HCT116 (cell line): ENCODE results near the gene STUM. TPM values are rescaled to one million over a fixed set of nuclear protein-coding genes. Genes with fewer than 3 reads are reported as not detected.

Experiments
- ATAC-seq: fragments of 200-7000 bp; cut with Tn5 transposase; 2 replicates; pipeline ENCODE4 v1.9.1; 2020; ENCODE audit warnings: mild to moderate bottlenecking, moderate library complexity
- BruUV-seq: library from RNA; stranded (reverse); fragments of 400-500 nt; replicated peaks from 2 replicates; lab custom pipeline; 2021; lab: Mats Ljungman, UMichigan
- CTCF ChIA-PET: fragments of 300-600 bp; sonication (Branson Sonifier 250); formaldehyde crosslinking; loops from one replicate; lab custom pipeline; 2021; ENCODE audit warnings: antibody characterized with exemption; lab: Charles Lee
- POLR2A ChIA-PET: fragments of 300-600, 350-600 bp; sonication (Branson Sonifier 250); formaldehyde crosslinking; loops from one replicate; lab custom pipeline; 2021; ENCODE audit warnings: antibody characterized with exemption; lab: Charles Lee
- RAD21 ChIA-PET, 2 experiments: fragments of 300-600 bp; sonication (Branson Sonifier 250); formaldehyde crosslinking; loops; one replicate each; lab custom pipeline; 2023; ENCODE audit warnings: low total read pairs in 2 of 2; ENCODE audit not compliant: uncharacterized antibody in 2 of 2, unreplicated experiment in 2 of 2, low non-redundant PET in 1 of 2; lab: Charles Lee
- DNase-seq: peaks from one replicate; pipeline ENCODE4 v3.0.0-alpha.2; 2010; ENCODE audit warnings: low read depth, low spot score
- H2AFZ ChIP-seq: fragments of 200-600 bp; shearing (Covaris generic), sonication (generic); 2 replicates; pipeline ENCODE4 v1.6.1; 2017; ENCODE audit warnings: low read depth, mixed run types, mixed read lengths, antibody characterized with exemption, low read length; ENCODE audit not compliant: poor library complexity, severe bottlenecking
- H3K27ac ChIP-seq: 2 replicates; pipeline ENCODE4 v1.5.1; 2012; ENCODE audit warnings: low read depth, low read length
- H3K27me3 ChIP-seq: fragments of 200-600 bp; sonication (generic); 2 replicates; pipeline ENCODE4 v1.6.1; 2016; ENCODE audit warnings: mixed run types, low read length, mixed read lengths; ENCODE audit not compliant: insufficient read depth
- H3K36me3 ChIP-seq, 2 experiments: fragments of 200-500 bp in 1 of 2; fragments of 200-600 bp in 1 of 2; sonication (Bioruptor generic) in 1 of 2; sonication (generic) in 1 of 2; 2 replicates each; pipeline versions ENCODE4 v1.5.1 to v1.6.1; 2014 to 2016; ENCODE audit warnings: low read length in 2 of 2, inconsistent platforms in 1 of 2, mixed read lengths in 1 of 2, mixed run types in 1 of 2; ENCODE audit not compliant: insufficient read depth in 2 of 2, control insufficient read depth in 1 of 2
- H3K4me1 ChIP-seq, 2 experiments: fragments of 200-600 bp in 1 of 2; sonication (generic) in 1 of 2; 2 replicates each; pipeline versions ENCODE4 v1.5.1 to v1.6.1; 2012 to 2017; ENCODE audit warnings: low read length in 2 of 2, inconsistent platforms in 1 of 2, mild to moderate bottlenecking in 1 of 2, mixed read lengths in 1 of 2, mixed run types in 1 of 2, moderate library complexity in 1 of 2; ENCODE audit not compliant: insufficient read depth in 2 of 2, control insufficient read depth in 1 of 2
- H3K4me2 ChIP-seq: fragments of 200-600 bp; sonication (generic); 2 replicates; pipeline ENCODE4 v1.6.1; 2017; ENCODE audit warnings: mixed run types, low read length, mixed read lengths
- H3K4me3 ChIP-seq, 2 experiments: fragments of 200-600 bp in 1 of 2; sonication (generic) in 1 of 2; replicated peaks in 1 of 2; 2 replicates each; pipeline ENCODE4 v1.5.1; 2011 to 2016; ENCODE audit warnings: low read length in 2 of 2, control low read depth in 1 of 2, low read depth in 1 of 2, mild to moderate bottlenecking in 1 of 2, mixed read lengths in 1 of 2, mixed run types in 1 of 2
- H3K79me2 ChIP-seq: fragments of 200-600 bp; sonication (generic); 2 replicates; pipeline ENCODE4 v1.6.1; 2017; ENCODE audit warnings: mild to moderate bottlenecking, mixed run types, low read length, moderate library complexity, mixed read lengths; ENCODE audit not compliant: insufficient read depth
- H3K9ac ChIP-seq: fragments of 200-600 bp; sonication (generic); 2 replicates; pipeline ENCODE4 v1.6.1; 2016; ENCODE audit warnings: low read length, mixed read lengths
- H3K9me2 ChIP-seq: fragments of 200-600 bp; sonication (generic), shearing (Covaris generic); 2 replicates; pipeline ENCODE4 v1.6.1; 2017; ENCODE audit warnings: mixed run types, mild to moderate bottlenecking, moderate library complexity; ENCODE audit not compliant: insufficient read depth
- H3K9me3 ChIP-seq, 2 experiments: fragments of 200-500 bp in 1 of 2; fragments of 200-600 bp in 1 of 2; sonication (Bioruptor generic) in 1 of 2; sonication (generic) in 1 of 2; 2 replicates each; pipeline ENCODE4 v1.6.1; 2014 to 2017; ENCODE audit warnings: low read length in 2 of 2, mixed read lengths in 2 of 2, inconsistent platforms in 1 of 2, low read depth in 1 of 2, mild to moderate bottlenecking in 1 of 2, mixed run types in 1 of 2, moderate library complexity in 1 of 2; ENCODE audit not compliant: control insufficient read depth in 1 of 2, insufficient read depth in 1 of 2
- H4K20me1 ChIP-seq: fragments of 200-600 bp; sonication (generic), shearing (Covaris generic); 2 replicates; pipeline ENCODE4 v1.6.1; 2017; ENCODE audit warnings: mixed run types, mild to moderate bottlenecking, moderate library complexity; ENCODE audit not compliant: insufficient read depth
- ATF3 ChIP-seq: IDR thresholded peaks from 2 replicates; pipeline ENCODE4 v1.6.1; 2012
- CEBPB ChIP-seq: IDR thresholded peaks from 2 replicates; pipeline ENCODE4 v1.6.1; 2012; ENCODE audit warnings: low read depth
- CTCF ChIP-seq, 3 experiments: fragments of 200-600 bp in 1 of 3; sonication (generic) in 1 of 3; IDR thresholded peaks in 2 of 3; conservative IDR thresholded peaks in 1 of 3; 2 replicates each; pipeline ENCODE4 v1.5.1; 2012 to 2017; ENCODE audit warnings: low read depth in 2 of 3, low read length in 2 of 3, antibody characterized with exemption in 1 of 3, borderline replicate concordance in 1 of 3, control low read depth in 1 of 3, mild to moderate bottlenecking in 1 of 3, mixed read lengths in 1 of 3, mixed run types in 1 of 3, moderate library complexity in 1 of 3; ENCODE audit not compliant: insufficient read depth in 1 of 3
- ELF1 ChIP-seq: IDR thresholded peaks from 2 replicates; pipeline ENCODE4 v1.6.1; 2012; ENCODE audit warnings: low read depth, borderline replicate concordance
- EZH2phosphoT487 ChIP-seq: fragments of 200-600 bp; IDR thresholded peaks from 2 replicates; pipeline ENCODE4 v1.6.1; 2018; ENCODE audit warnings: antibody characterized with exemption, borderline replicate concordance
- JUND ChIP-seq: IDR thresholded peaks from 2 replicates; pipeline ENCODE4 v1.6.1; 2012
- MAX ChIP-seq: IDR thresholded peaks from 2 replicates; pipeline ENCODE4 v1.6.1; 2012
- POLR2A ChIP-seq: IDR thresholded peaks from 2 replicates; pipeline ENCODE4 v1.7.0; 2011; ENCODE audit warnings: borderline replicate concordance; ENCODE audit not compliant: insufficient read depth, insufficient read length; ENCODE audit errors: extremely low read depth
- POLR2AphosphoS5 ChIP-seq: IDR thresholded peaks from 2 replicates; pipeline ENCODE4 v1.6.1; 2011; ENCODE audit warnings: mild to moderate bottlenecking, low read depth, low read length, moderate library complexity
- REST ChIP-seq: IDR thresholded peaks from 2 replicates; pipeline ENCODE4 v1.6.1; 2012; ENCODE audit warnings: low read depth
- SP1 ChIP-seq: IDR thresholded peaks from 2 replicates; pipeline ENCODE4 v1.6.1; 2012; ENCODE audit warnings: low read depth
- SRF ChIP-seq: IDR thresholded peaks from 2 replicates; pipeline ENCODE4 v1.6.1; 2012; ENCODE audit warnings: low read depth
- TCF7L2 ChIP-seq: IDR thresholded peaks from 2 replicates; pipeline ENCODE4 v1.7.0; 2011; ENCODE audit warnings: borderline replicate concordance, inconsistent platforms; ENCODE audit not compliant: insufficient read depth, insufficient read length; ENCODE audit errors: extremely low read depth
- YY1 ChIP-seq: IDR thresholded peaks from 2 replicates; pipeline ENCODE4 v1.6.1; 2011; ENCODE audit warnings: low read length, low read depth, moderate library complexity, mild to moderate bottlenecking; ENCODE audit not compliant: insufficient replicate concordance; ENCODE audit errors: extremely low read depth
- ZBTB33 ChIP-seq: IDR thresholded peaks from 2 replicates; pipeline ENCODE4 v1.6.1; 2011; ENCODE audit warnings: mild to moderate bottlenecking, low read length, moderate library complexity; ENCODE audit not compliant: insufficient replicate concordance; ENCODE audit errors: extremely low read depth
- ZFX ChIP-seq: fragments of 450-650 bp; IDR thresholded peaks from 2 replicates; pipeline ENCODE4 v1.6.1; 2017
- intact Hi-C: fragments of 100-400 bp; cut with micrococcal nuclease; formaldehyde crosslinking; loops from 2 replicates; pipeline ENCODE4 v1.10.0; 2022
- total RNA-seq: library from RNA; stranded (reverse); gene quantifications from one replicate; pipeline ENCODE4 v1.2.1, GENCODE V29; 2021; ENCODE audit not compliant: unreplicated experiment

The STUM gene
- total RNA-seq, 1 experiment from 2014 or later: not detected

GRCh38 chr1:226581650-226582330 lies 33.2 kb downstream of the STUM start:
- H2AFZ ChIP-seq: no peak overlapping the region
- intact Hi-C loops: no loop called here
- H3K9me2 ChIP-seq: no peaks in the 10 kb centered on the region
- BruUV-seq: no TSS peak
- ChIA-PET POLR2A (interaction anchor here (0.5 kb wide), 1 partner anchor 763 kb away, joined by 3 read pairs; no protein-coding TSS in a partner anchor), CTCF (no interaction called here), RAD21 (no interaction called here)
- H3K79me2 ChIP-seq: no peaks in the 10 kb centered on the region
- ATAC-seq (no peak), DNase-seq (no peak)
- no peaks in the 10 kb centered on the region for H3K9me3 ChIP-seq
- H3K4me2 ChIP-seq: no peak overlapping the region
- H3K27ac ChIP-seq: no peak overlapping the region
- no peak overlapping the region for H3K4me3 ChIP-seq
- H3K36me3 ChIP-seq: no peaks in the 10 kb centered on the region
- no peaks in the 10 kb centered on the region for H4K20me1 ChIP-seq
- H3K27me3 ChIP-seq: no peaks in the 10 kb centered on the region
- H3K4me1 ChIP-seq: no peaks in the 10 kb centered on the region
- no peak for TF ChIP-seq EZH2phosphoT487
- no peak for TF ChIP-seq ATF3
- TF ChIP-seq ZBTB33: no peak
- no peak for TF ChIP-seq CEBPB
- TF ChIP-seq MAX: no peak
- TF ChIP-seq SP1: no peak
- no peak for TF ChIP-seq REST
- no peak for TF ChIP-seq POLR2A
- TF ChIP-seq POLR2AphosphoS5: no peak
- TF ChIP-seq CTCF (IDR thresholded peaks at IDR 0.05 in 2 of 3, conservative IDR thresholded peaks at IDR 0.05 in 1 of 3; ENCODE audit: borderline replicate concordance in 1 of 3, insufficient read depth in 1 of 3, low read depth in 2 of 3, low read length in 2 of 3): no peak
- no peak for TF ChIP-seq SRF
- no peak for TF ChIP-seq ZFX
- TF ChIP-seq TCF7L2: no peak
- TF ChIP-seq JUND: no peak
- no peak for TF ChIP-seq ELF1
- TF ChIP-seq YY1: no peak
- no peak overlapping the region for H3K9ac ChIP-seq
